ENCODE results near the gene RAVER1. TPM values are rescaled to one million over a fixed set of nuclear protein-coding genes. Genes with fewer than 3 reads are reported as not detected.

Gene RAVER1

GRCh38 chr19:10269333-10270179, 63.8 kb downstream of the RAVER1 start:
- peak overlapping the region; percentile 74 to 84 for H3K4ac ChIP-seq (ENCODE audit: low read depth in 1 of 2, low read length in 2 of 2)
- H2AFZ ChIP-seq (ENCODE audit: low read depth, low read length) = peak overlapping the region; percentile 20
- peak overlapping the region; percentile 17 for H2AK5ac ChIP-seq (ENCODE audit: low read length, severe bottlenecking)
- peak overlapping the region; percentile 9 for H2BK120ac ChIP-seq (ENCODE audit: low read depth, low read length)
- H3K4me3 ChIP-seq (ENCODE audit: insufficient read depth in 1 of 2, low read depth in 1 of 2, low read length in 2 of 2) = peak overlapping the region in 1 of 2 experiments; percentile 79
- H3K27me3 ChIP-seq (ENCODE audit: control insufficient read depth in 1 of 2, insufficient read depth in 1 of 2, low read length in 2 of 2) = no peaks in the 10 kb centered on the region
- H3K9me3 ChIP-seq (ENCODE audit: control insufficient read depth, low read length) = no peaks in the 10 kb centered on the region
- H2BK12ac ChIP-seq (ENCODE audit: low read length in 2 of 2) = peak overlapping the region; percentile 51 to 96
- H3K4me2 ChIP-seq (ENCODE audit: low read length, poor library complexity, severe bottlenecking) = peak overlapping the region; percentile 72
- H4K91ac ChIP-seq (ENCODE audit: low read length) = peak overlapping the region; percentile 65
- peak overlapping the region; percentile 60 to 94 for H3K18ac ChIP-seq (ENCODE audit: low read depth in 1 of 2, low read length in 2 of 2)
- H3K36me3 ChIP-seq (ENCODE audit: control insufficient read depth in 1 of 2, insufficient read depth in 2 of 2, low read depth in 1 of 2, low read length in 2 of 2) = peaks cover 2% of the 10 kb centered on the region in 2 experiments
- peak overlapping the region; percentile 84 for H3K9ac ChIP-seq (ENCODE audit: low read length)
- peak overlapping the region; percentile 44 for H2BK15ac ChIP-seq (ENCODE audit: low read depth, poor library complexity, severe bottlenecking)
- peak; percentile 92 for DNase-seq
- H3K14ac ChIP-seq (ENCODE audit: low read length in 2 of 2) = no peak overlapping the region
- H3K27ac ChIP-seq (ENCODE audit: low read length, poor library complexity, severe bottlenecking) = no peak overlapping the region
- H4K8ac ChIP-seq (ENCODE audit: low read length) = peak overlapping the region; percentile 96
- no peak overlapping the region for H3K23ac ChIP-seq (ENCODE audit: low read length in 2 of 2)
- H2BK5ac ChIP-seq (ENCODE audit: low read depth, low read length, poor library complexity, severe bottlenecking) = no peak overlapping the region
- no peaks in the 10 kb centered on the region for H3K79me1 ChIP-seq (replicated peaks; ENCODE audit: low read length, poor library complexity, severe bottlenecking)
- 8% methylated on average over 59 of the region's 59 CpGs for WGBS
- peaks cover 23% of the 10 kb centered on the region for H3K4me1 ChIP-seq (ENCODE audit: control insufficient read depth, insufficient read depth, low read depth, low read length)

DNA sequence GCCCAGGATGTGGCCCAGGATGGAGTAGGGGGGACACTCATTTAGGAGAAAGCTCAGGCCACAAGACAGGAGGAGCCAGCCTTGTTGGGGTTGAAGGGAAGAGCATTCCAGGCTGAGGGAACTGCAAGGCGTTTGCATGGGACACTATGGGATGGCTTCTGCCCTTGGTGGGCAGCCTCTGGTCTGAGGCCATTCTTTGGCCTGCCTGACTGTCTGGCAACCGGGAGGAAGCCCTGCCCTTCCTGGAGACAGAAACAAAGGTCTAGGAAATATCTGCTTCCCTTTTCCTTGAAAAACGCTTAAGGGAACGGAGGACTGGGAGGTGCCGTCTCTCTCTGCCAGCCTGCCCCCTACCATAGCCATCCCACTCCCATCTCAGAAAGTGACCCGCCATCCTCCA, 65.3 kb downstream of the RAVER1 start:
- Histone ChIP-seq H2BK5ac (ENCODE audit: low read depth, low read length, poor library complexity, severe bottlenecking) (no peak overlapping the region), H4K91ac (ENCODE audit: low read length) (no peak overlapping the region), H3K14ac (ENCODE audit: low read length in 2 of 2) (no peak overlapping the region), H2BK120ac (ENCODE audit: low read depth, low read length) (no peak overlapping the region), H3K27me3 (ENCODE audit: control insufficient read depth in 1 of 2, insufficient read depth in 1 of 2, low read length in 2 of 2) (no peaks in the 10 kb centered on the region), H3K4me1 (ENCODE audit: control insufficient read depth, insufficient read depth, low read depth, low read length) (peaks cover 23% of the 10 kb centered on the region), H3K4me2 (ENCODE audit: low read length, poor library complexity, severe bottlenecking) (no peak overlapping the region), H4K8ac (ENCODE audit: low read length) (no peak overlapping the region), H2AK5ac (ENCODE audit: low read length, severe bottlenecking) (peak overlapping the region; percentile 2), H2AFZ (ENCODE audit: low read depth, low read length) (no peak overlapping the region), H3K4ac (ENCODE audit: low read depth in 1 of 2, low read length in 2 of 2) (no peak overlapping the region), H2BK12ac (ENCODE audit: low read length in 2 of 2) (no peak overlapping the region), H3K79me1 (replicated peaks; ENCODE audit: low read length, poor library complexity, severe bottlenecking) (no peaks in the 10 kb centered on the region), H3K4me3 (ENCODE audit: insufficient read depth in 1 of 2, low read depth in 1 of 2, low read length in 2 of 2) (no peak overlapping the region), H3K27ac (ENCODE audit: low read length, poor library complexity, severe bottlenecking) (no peak overlapping the region), H3K18ac (ENCODE audit: low read depth in 1 of 2, low read length in 2 of 2) (no peak overlapping the region), H3K36me3 (ENCODE audit: control insufficient read depth in 1 of 2, insufficient read depth in 2 of 2, low read depth in 1 of 2, low read length in 2 of 2) (no peaks in the 10 kb centered on the region), H3K9me3 (ENCODE audit: control insufficient read depth, low read length) (no peaks in the 10 kb centered on the region), H3K9ac (ENCODE audit: low read length) (no peak overlapping the region), H2BK15ac (ENCODE audit: low read depth, poor library complexity, severe bottlenecking) (no peak overlapping the region), H3K23ac (ENCODE audit: low read length in 2 of 2) (no peak overlapping the region)
- DNase-seq = no peak
- 82% methylated on average over 6 of the region's 6 CpGs for WGBS

DNA sequence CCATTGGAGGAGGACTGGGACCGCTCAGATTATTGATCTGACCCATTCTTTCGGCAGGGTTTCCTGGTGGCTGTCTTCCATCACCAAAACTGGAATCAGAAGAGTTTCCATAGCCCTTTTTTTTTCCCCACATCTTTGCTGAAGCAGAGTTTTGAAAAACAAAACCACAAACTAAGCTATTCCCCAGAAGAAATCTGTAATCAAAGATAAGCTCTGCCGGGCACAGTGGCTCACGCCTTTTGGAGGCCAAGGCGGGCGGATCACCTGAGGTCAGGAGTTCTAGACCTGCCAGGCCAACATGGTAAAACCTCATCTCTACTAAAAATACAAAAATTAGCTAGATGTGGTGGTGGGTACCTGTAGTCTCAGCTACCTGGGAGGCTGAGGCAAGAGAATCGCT, 66.6 kb downstream of the RAVER1 start:
- H3K79me1 ChIP-seq (replicated peaks; ENCODE audit: low read length, poor library complexity, severe bottlenecking) = no peaks in the 10 kb centered on the region
- H3K36me3 ChIP-seq (ENCODE audit: control insufficient read depth in 1 of 2, insufficient read depth in 2 of 2, low read depth in 1 of 2, low read length in 2 of 2) = no peaks in the 10 kb centered on the region
- H3K4me3 ChIP-seq (ENCODE audit: insufficient read depth in 1 of 2, low read depth in 1 of 2, low read length in 2 of 2) = no peak overlapping the region
- H3K9me3 ChIP-seq (ENCODE audit: control insufficient read depth, low read length) = no peaks in the 10 kb centered on the region
- H3K18ac ChIP-seq (ENCODE audit: low read depth in 1 of 2, low read length in 2 of 2) = no peak overlapping the region
- no peak for DNase-seq
- H4K91ac ChIP-seq (ENCODE audit: low read length) = no peak overlapping the region
- no peak overlapping the region for H2AFZ ChIP-seq (ENCODE audit: low read depth, low read length)
- H2BK5ac ChIP-seq (ENCODE audit: low read depth, low read length, poor library complexity, severe bottlenecking) = no peak overlapping the region
- peaks cover 20% of the 10 kb centered on the region for H3K4me1 ChIP-seq (ENCODE audit: control insufficient read depth, insufficient read depth, low read depth, low read length)
- H3K23ac ChIP-seq (ENCODE audit: low read length in 2 of 2) = no peak overlapping the region
- no peak overlapping the region for H2BK15ac ChIP-seq (ENCODE audit: low read depth, poor library complexity, severe bottlenecking)
- WGBS = 88% methylated on average over 4 of the region's 7 CpGs
- no peak overlapping the region for H3K4ac ChIP-seq (ENCODE audit: low read depth in 1 of 2, low read length in 2 of 2)
- H3K4me2 ChIP-seq (ENCODE audit: low read length, poor library complexity, severe bottlenecking) = no peak overlapping the region
- H2BK120ac ChIP-seq (ENCODE audit: low read depth, low read length) = no peak overlapping the region
- no peak overlapping the region for H3K27ac ChIP-seq (ENCODE audit: low read length, poor library complexity, severe bottlenecking)
- H3K14ac ChIP-seq (ENCODE audit: low read length in 2 of 2) = no peak overlapping the region
- no peak overlapping the region for H4K8ac ChIP-seq (ENCODE audit: low read length)
- H2BK12ac ChIP-seq (ENCODE audit: low read length in 2 of 2) = no peak overlapping the region
- H2AK5ac ChIP-seq (ENCODE audit: low read length, severe bottlenecking) = no peak overlapping the region
- H3K9ac ChIP-seq (ENCODE audit: low read length) = no peak overlapping the region
- H3K27me3 ChIP-seq (ENCODE audit: control insufficient read depth in 1 of 2, insufficient read depth in 1 of 2, low read length in 2 of 2) = no peaks in the 10 kb centered on the region

Small RNA genes within 50 kb of the gene (small RNA-seq; reads per million reads assigned to genes)
- gene AC011511.1 (ENCODE audit: low read depth) (not detected), gene AC011511.4 (ENCODE audit: low read depth) (not detected)

Measured in mesenchymal stem cell (in vitro differentiated cells and primary cell).